ENCODE measurements around the gene CAMKK1.

GRCh38 chr17:3889325-3890012 is 3.4 kb downstream of the CAMKK1 start:
- TF ChIP-seq EZH2phosphoT487 (IDR thresholded peaks at IDR 0.05; ENCODE audit: unreplicated experiment) (no peak), CTCF (conservative IDR thresholded peaks at IDR 0.05; ENCODE audit: low read depth in 2 of 2) (no peak)

Data from GM23338 (cell line).